Osteocyte (in vitro differentiated cells): Measurements from ENCODE around the gene GHITM. TPM values are rescaled to one million over a fixed set of nuclear protein-coding genes. Genes with fewer than 3 reads are reported as not detected.
"Not testable (repeated sequence)": the region's sequence is repeated elsewhere in the genome, so short reads cannot be mapped to it uniquely, and the experiment has no call there.

ENCODE experiments used
- DNase-seq: peaks from one replicate; pipeline ENCODE4 v3.0.0; 2021; ENCODE audit warnings: mixed read lengths; ENCODE audit not compliant: unreplicated experiment; ENCODE audit errors: extremely low spot score
- H3K27ac Mint-ChIP-seq: one replicate; pipeline ENCODE4 v1.8.0; 2021; ENCODE audit warnings: mild to moderate bottlenecking, mixed read lengths; ENCODE audit not compliant: unreplicated experiment
- H3K27me3 Mint-ChIP-seq: one replicate; pipeline ENCODE4 v1.8.0; 2021; ENCODE audit warnings: mixed read lengths; ENCODE audit not compliant: unreplicated experiment
- H3K36me3 Mint-ChIP-seq: one replicate; pipeline ENCODE4 v1.8.0; 2021; ENCODE audit warnings: mixed read lengths; ENCODE audit not compliant: unreplicated experiment
- H3K4me1 Mint-ChIP-seq: one replicate; pipeline ENCODE4 v1.8.0; 2021; ENCODE audit warnings: mixed read lengths; ENCODE audit not compliant: unreplicated experiment
- H3K4me3 Mint-ChIP-seq: one replicate; pipeline ENCODE4 v1.8.0; 2021; ENCODE audit warnings: mild to moderate bottlenecking, moderate library complexity, mixed read lengths; ENCODE audit not compliant: unreplicated experiment
- H3K9me3 Mint-ChIP-seq: one replicate; pipeline ENCODE4 v1.8.0; 2021; ENCODE audit warnings: mixed read lengths; ENCODE audit not compliant: unreplicated experiment
- total RNA-seq: library from RNA; stranded (reverse); gene quantifications from 2 replicates; pipeline ENCODE4 v1.2.1, GENCODE V29; 2021
- TF ChIP-seq, protein P1 (sequence below): fragments of 200-600 bp; sonication (generic); IDR thresholded peaks from 2 replicates; pipeline ENCODE4 v1.5.0; 2021; ENCODE audit warnings: antibody characterized with exemption, mild to moderate bottlenecking, moderate library complexity

The GHITM gene
- total RNA-seq, 1 donor from 2014 or later, result 105 TPM

DNA sequence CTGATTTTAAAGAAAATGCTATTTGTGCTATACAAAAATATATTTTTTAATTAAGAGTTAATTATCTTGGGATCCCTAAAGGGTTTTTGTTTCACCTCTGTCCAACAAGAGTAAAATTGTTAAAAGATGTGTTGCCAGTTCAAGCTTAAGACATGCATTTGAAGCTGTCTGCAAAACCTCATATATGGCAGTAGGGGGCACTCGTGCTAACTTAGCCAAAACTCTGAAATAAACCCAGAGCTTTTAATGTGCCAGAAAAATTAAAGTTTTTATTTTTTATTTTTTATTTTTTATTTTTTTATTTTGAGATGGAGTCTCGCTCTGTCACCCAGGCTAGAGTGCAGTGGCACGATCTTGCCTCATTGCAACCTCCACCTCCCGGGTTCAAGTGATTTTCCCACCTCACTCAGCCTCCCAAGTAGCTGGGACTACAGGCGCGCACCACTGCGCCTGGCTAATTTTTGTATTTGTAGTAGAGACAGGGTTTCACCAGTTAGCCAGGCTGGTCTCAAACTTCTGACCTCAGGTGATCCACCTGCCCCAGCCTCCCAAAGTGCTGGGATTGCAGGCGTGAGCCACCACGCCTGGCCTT, 8.8 kb downstream of the GHITM start:
- TF ChIP-seq, protein P1, sequence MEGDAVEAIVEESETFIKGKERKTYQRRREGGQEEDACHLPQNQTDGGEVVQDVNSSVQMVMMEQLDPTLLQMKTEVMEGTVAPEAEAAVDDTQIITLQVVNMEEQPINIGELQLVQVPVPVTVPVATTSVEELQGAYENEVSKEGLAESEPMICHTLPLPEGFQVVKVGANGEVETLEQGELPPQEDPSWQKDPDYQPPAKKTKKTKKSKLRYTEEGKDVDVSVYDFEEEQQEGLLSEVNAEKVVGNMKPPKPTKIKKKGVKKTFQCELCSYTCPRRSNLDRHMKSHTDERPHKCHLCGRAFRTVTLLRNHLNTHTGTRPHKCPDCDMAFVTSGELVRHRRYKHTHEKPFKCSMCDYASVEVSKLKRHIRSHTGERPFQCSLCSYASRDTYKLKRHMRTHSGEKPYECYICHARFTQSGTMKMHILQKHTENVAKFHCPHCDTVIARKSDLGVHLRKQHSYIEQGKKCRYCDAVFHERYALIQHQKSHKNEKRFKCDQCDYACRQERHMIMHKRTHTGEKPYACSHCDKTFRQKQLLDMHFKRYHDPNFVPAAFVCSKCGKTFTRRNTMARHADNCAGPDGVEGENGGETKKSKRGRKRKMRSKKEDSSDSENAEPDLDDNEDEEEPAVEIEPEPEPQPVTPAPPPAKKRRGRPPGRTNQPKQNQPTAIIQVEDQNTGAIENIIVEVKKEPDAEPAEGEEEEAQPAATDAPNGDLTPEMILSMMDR, result peak; percentile 71
- DNase-seq, H3K4me1 Mint-ChIP-seq, H3K27me3 Mint-ChIP-seq, H3K9me3 Mint-ChIP-seq, H3K4me3 Mint-ChIP-seq, H3K27ac Mint-ChIP-seq: not testable (repeated sequence)
- peaks cover 59% of the 10 kb centered on the region for H3K36me3 Mint-ChIP-seq

DNA sequence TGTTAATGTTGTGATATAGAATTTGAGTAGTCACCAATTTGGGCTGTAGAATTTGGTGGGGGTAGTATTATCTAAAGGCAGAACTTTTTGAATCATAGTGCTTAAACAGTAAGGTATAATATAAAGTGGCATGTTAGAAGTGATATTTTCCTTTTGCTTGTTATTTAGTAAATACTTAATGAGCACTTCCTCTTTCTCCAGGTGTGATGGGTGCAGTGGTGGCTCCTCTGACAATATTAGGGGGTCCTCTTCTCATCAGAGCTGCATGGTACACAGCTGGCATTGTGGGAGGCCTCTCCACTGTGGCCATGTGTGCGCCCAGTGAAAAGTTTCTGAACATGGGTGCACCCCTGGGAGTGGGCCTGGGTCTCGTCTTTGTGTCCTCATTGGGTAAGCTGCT, 10.5 kb downstream of the GHITM start:
- peaks cover 60% of the 10 kb centered on the region for H3K36me3 Mint-ChIP-seq
- H3K9me3 Mint-ChIP-seq, result no peaks in the 10 kb centered on the region
- no peaks in the 10 kb centered on the region for H3K4me1 Mint-ChIP-seq
- no peak overlapping the region for H3K4me3 Mint-ChIP-seq
- no peak for DNase-seq
- H3K27me3 Mint-ChIP-seq, result no peaks in the 10 kb centered on the region
- no peak overlapping the region for H3K27ac Mint-ChIP-seq
- TF ChIP-seq, protein P1, result no peak

DNA sequence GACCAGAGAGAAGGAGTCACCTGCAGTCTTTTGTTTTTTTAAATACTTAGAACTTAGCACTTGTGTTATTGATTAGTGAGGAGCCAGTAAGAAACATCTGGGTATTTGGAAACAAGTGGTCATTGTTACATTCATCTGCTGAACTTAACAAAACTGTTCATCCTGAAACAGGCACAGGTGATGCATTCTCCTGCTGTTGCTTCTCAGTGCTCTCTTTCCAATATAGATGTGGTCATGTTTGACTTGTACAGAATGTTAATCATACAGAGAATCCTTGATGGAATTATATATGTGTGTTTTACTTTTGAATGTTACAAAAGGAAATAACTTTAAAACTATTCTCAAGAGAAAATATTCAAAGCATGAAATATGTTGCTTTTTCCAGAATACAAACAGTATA, 13.5 kb downstream of the GHITM start:
- H3K27me3 Mint-ChIP-seq, result no peaks in the 10 kb centered on the region
- H3K4me1 Mint-ChIP-seq, result no peaks in the 10 kb centered on the region
- DNase-seq, result no peak
- TF ChIP-seq, protein P1, result no peak
- peaks cover 44% of the 10 kb centered on the region for H3K36me3 Mint-ChIP-seq
- H3K27ac Mint-ChIP-seq, result no peak overlapping the region
- H3K4me3 Mint-ChIP-seq, result no peak overlapping the region
- no peaks in the 10 kb centered on the region for H3K9me3 Mint-ChIP-seq

DNA sequence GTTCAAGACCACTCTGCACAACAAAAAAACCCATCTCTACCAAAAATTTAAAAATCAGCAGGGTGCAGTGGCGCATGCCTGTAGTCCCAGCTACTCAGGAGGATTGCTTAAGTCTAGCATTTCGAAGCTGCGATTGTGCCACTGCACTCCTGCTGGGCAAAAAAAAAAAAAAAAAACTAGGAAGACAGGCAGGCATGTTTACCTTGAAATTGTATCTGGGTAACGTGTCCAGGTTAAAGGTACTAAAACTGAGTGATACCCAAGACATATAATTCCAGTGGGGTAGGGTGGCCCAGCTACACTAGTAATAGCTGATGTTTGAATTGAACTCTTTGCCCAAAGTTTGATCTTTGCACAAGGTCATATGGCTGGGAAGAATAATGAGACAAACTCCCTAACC, 16.2 kb downstream of the GHITM start:
- DNase-seq, result no peak
- no peaks in the 10 kb centered on the region for H3K9me3 Mint-ChIP-seq
- H3K36me3 Mint-ChIP-seq, result peaks cover 29% of the 10 kb centered on the region
- H3K4me3 Mint-ChIP-seq, result no peak overlapping the region
- TF ChIP-seq, protein P1, result no peak
- H3K4me1 Mint-ChIP-seq, result no peaks in the 10 kb centered on the region
- peaks cover 8% of the 10 kb centered on the region for H3K27me3 Mint-ChIP-seq
- no peak overlapping the region for H3K27ac Mint-ChIP-seq

DNA sequence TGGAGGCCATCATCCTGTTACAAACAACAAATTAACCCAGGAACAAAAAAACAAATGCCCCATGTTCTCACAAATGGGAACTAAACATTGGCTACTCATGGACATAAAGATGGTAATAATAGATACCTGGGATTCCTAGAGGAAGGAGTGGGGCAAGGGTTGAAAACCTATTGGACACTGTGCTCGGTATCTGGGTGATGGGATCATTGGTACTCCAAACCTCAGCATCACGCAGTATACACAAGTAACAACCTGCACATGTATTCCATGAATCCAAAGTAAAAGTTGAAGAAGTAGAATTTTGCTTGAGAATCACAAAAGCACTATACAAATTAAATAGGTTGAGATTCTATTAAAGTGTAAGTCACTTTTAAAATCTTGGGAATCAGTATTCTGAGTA, 16.7 kb downstream of the GHITM start:
- H3K4me3 Mint-ChIP-seq, result no peak overlapping the region
- no peak for DNase-seq
- no peak overlapping the region for H3K27ac Mint-ChIP-seq
- no peaks in the 10 kb centered on the region for H3K9me3 Mint-ChIP-seq
- no peaks in the 10 kb centered on the region for H3K4me1 Mint-ChIP-seq
- peaks cover 29% of the 10 kb centered on the region for H3K36me3 Mint-ChIP-seq
- H3K27me3 Mint-ChIP-seq, result peaks cover 9% of the 10 kb centered on the region
- TF ChIP-seq, protein P1, result no peak
